Activated naive CD4-positive, alpha-beta T cell treated with anti-CD3 and anti-CD28 coated beads, Interleukin-2, amount 50 U/mL, for 72 hours (primary cell): ENCODE results near the gene TBX19. TPM values are rescaled to one million over a fixed set of nuclear protein-coding genes. Genes with fewer than 3 reads are reported as not detected.

ENCODE experiments used
- ATAC-seq, 2 donors: fragments of 150-1000 bp; cut with Tn5 transposase; 2 replicates each; pipeline ENCODE4 v1.10.0; 2021; ENCODE audit warnings: mild to moderate bottlenecking in 2 of 2, moderate library complexity in 2 of 2
- DNase-seq, 2 donors: peaks; one replicate each; pipeline ENCODE4 v3.0.0; 2021 to 2022; ENCODE audit warnings: low spot score in 2 of 2
- H3K27ac Mint-ChIP-seq, 2 donors: one replicate each; pipeline ENCODE4 v1.8.0; 2022; ENCODE audit warnings: mild to moderate bottlenecking in 2 of 2, mixed read lengths in 2 of 2
- H3K36me3 Mint-ChIP-seq, 2 donors: one replicate each; pipeline ENCODE4 v1.8.0; 2022; ENCODE audit warnings: mixed read lengths in 2 of 2
- H3K9me3 Mint-ChIP-seq, 2 donors: one replicate each; pipeline ENCODE4 v1.8.0; 2022; ENCODE audit warnings: mixed read lengths in 2 of 2
- total RNA-seq, 2 donors: library from RNA; stranded (reverse); gene quantifications; one replicate each; pipeline ENCODE4 v1.2.3, GENCODE V29; 2022

TBX19 gene
- total RNA-seq, 2 donors from 2014 or later, result 2.0 to 2.9 TPM

- H3K9me3 Mint-ChIP-seq, result no peaks in the 10 kb centered on the region
- no peak overlapping the region for H3K27ac Mint-ChIP-seq
- DNase-seq, result no peak
- ATAC-seq, result no peak
- no peaks in the 10 kb centered on the region for H3K36me3 Mint-ChIP-seq
Measured at GRCh38 chr1:168361252-168361651, 80.6 kb downstream of the TBX19 start.

- Mint-ChIP-seq H3K9me3 (no peaks in the 10 kb centered on the region), H3K27ac (peak overlapping the region in 1 of 2 donors; percentile 35), H3K36me3 (no peaks in the 10 kb centered on the region)
- no peak for DNase-seq
- peak; percentile 73 to 91 for ATAC-seq
Measured at GRCh38 chr1:168362991-168363390, 82.3 kb downstream of the TBX19 start.

Other genes with a start within 250 kb of the TBX19 start
- under 1 TPM; 0.34 to 0.53 TPM for gene GPR161, start 143.9 kb upstream of the TBX19 start, total RNA-seq
- gene TIPRL, start 101.9 kb upstream of the TBX19 start, total RNA-seq, result 10 to 100 TPM; 40.7 to 82.2 TPM
- 10 to 100 TPM; 40.8 to 49.8 TPM for gene SFT2D2, start 54.9 kb upstream of the TBX19 start, total RNA-seq